Prostate gland (tissue), 2 donors: ENCODE results near the gene GFRAL. TPM values are rescaled to one million over a fixed set of nuclear protein-coding genes. Genes with fewer than 3 reads are reported as not detected.

Experiments
- DNase-seq: peaks from one replicate; pipeline ENCODE4 v3.0.0-alpha.2; 2019; ENCODE audit warnings: low spot score
- H3K27ac ChIP-seq, 2 donors: fragments of 200-600 bp; sonication (generic); 2 replicates each; pipeline ENCODE4 v1.5.1; 2017 to 2019
- H3K27me3 ChIP-seq: fragments of 200-600 bp; sonication (generic); replicated peaks from 2 replicates; pipeline ENCODE4 v1.5.1; 2019; ENCODE audit not compliant: insufficient read depth
- H3K36me3 ChIP-seq, 2 donors: fragments of 200-600 bp; sonication (generic); 1 replicate in 1 of 2; 2 replicates in 1 of 2; pipeline versions ENCODE4 v1.5.1 to v1.8.1; 2017 to 2019
- H3K4me1 ChIP-seq: fragments of 200-600 bp; sonication (generic); replicated peaks from 2 replicates; pipeline ENCODE4 v1.5.1; 2019
- H3K4me3 ChIP-seq, 2 donors: fragments of 200-600 bp; sonication (generic); 2 replicates each; pipeline ENCODE4 v1.5.1; 2017 to 2019
- H3K9me3 ChIP-seq: fragments of 200-600 bp; sonication (generic); 2 replicates; pipeline ENCODE4 v1.5.1; 2017
- CTCF ChIP-seq, 4 experiments: fragments of 200-600 bp in 2 of 4; fragments of 450-650 bp in 2 of 4; sonication (generic) in 2 of 4; IDR thresholded peaks; 1 replicate in 3 of 4; 2 replicates in 1 of 4; pipeline ENCODE4 v1.5.1; 2016 to 2019; ENCODE audit warnings: antibody characterized with exemption in 4 of 4, mild to moderate bottlenecking in 2 of 4, moderate library complexity in 2 of 4
- POLR2A ChIP-seq: fragments of 450-650 bp; IDR thresholded peaks from one replicate; pipeline ENCODE4 v1.6.1; 2016; ENCODE audit warnings: antibody characterized with exemption, mild to moderate bottlenecking
- POLR2AphosphoS5 ChIP-seq: sonication (generic); formaldehyde crosslinking; IDR thresholded peaks from one replicate; pipeline ENCODE4 v1.6.1; 2017; ENCODE audit warnings: antibody characterized with exemption
- WGBS: methylation state at CpG from one replicate; pipeline ENCODE4 v1.1.5; 2018; 5-methylcytosine and 5-hydroxymethylcytosine counted together
- intact Hi-C: fragments of 100-400 bp; cut with DNase I; formaldehyde crosslinking; loops from one replicate; pipeline ENCODE4 v1.14.2; 2022
- total RNA-seq, 2 donors: library from RNA; depleted of rRNA; stranded (reverse); fragments of >200 nt; gene quantifications; one replicate each; pipeline ENCODE4 v1.1.0, GENCODE V29; 2016

The GFRAL gene
- total RNA-seq, 2 donors from 2014 or later: not detected

- TF ChIP-seq CTCF (IDR thresholded peaks at IDR 0.05) (no peak), POLR2AphosphoS5 (no peak), POLR2A (no peak)
- intact Hi-C loops: no loop called here
- no peaks in the 10 kb centered on the region for H3K9me3 ChIP-seq
- no peaks in the 10 kb centered on the region for H3K36me3 ChIP-seq
- no peaks in the 10 kb centered on the region for H3K27me3 ChIP-seq
- no peak overlapping the region for H3K4me3 ChIP-seq
- WGBS: 85% methylated on average over 2 of the region's 2 CpGs
- no peaks in the 10 kb centered on the region for H3K4me1 ChIP-seq
- no peak overlapping the region for H3K27ac ChIP-seq
- DNase-seq: no peak
Measured at GRCh38 chr6:55423933-55424332, 96.7 kb downstream of the GFRAL start.

GRCh38 chr6:55433446-55434130 is 106.3 kb downstream of the GFRAL start:
- no peaks in the 10 kb centered on the region for H3K4me1 ChIP-seq
- WGBS: 78% methylated on average over 2 of the region's 2 CpGs
- H3K9me3 ChIP-seq: no peaks in the 10 kb centered on the region
- TF ChIP-seq CTCF (IDR thresholded peaks at IDR 0.05): no peak
- no peak for TF ChIP-seq POLR2AphosphoS5
- TF ChIP-seq POLR2A: no peak
- no peak for DNase-seq
- intact Hi-C loops: no loop called here
- H3K27me3 ChIP-seq: no peaks in the 10 kb centered on the region
- H3K36me3 ChIP-seq: no peaks in the 10 kb centered on the region
- H3K4me3 ChIP-seq: no peak overlapping the region
- no peak overlapping the region for H3K27ac ChIP-seq

- TF ChIP-seq CTCF (IDR thresholded peaks at IDR 0.05): no peak
- TF ChIP-seq POLR2AphosphoS5: no peak
- no peak for TF ChIP-seq POLR2A
- DNase-seq: no peak
- Histone ChIP-seq H3K4me1 (no peaks in the 10 kb centered on the region), H3K27ac (no peak overlapping the region), H3K9me3 (no peaks in the 10 kb centered on the region), H3K36me3 (no peaks in the 10 kb centered on the region), H3K4me3 (no peak overlapping the region), H3K27me3 (no peaks in the 10 kb centered on the region)
- 80% methylated on average over 4 of the region's 4 CpGs for WGBS
- intact Hi-C loops: no loop called here
Measured at GRCh38 chr6:55437141-55437540, 109.9 kb downstream of the GFRAL start.

DNA sequence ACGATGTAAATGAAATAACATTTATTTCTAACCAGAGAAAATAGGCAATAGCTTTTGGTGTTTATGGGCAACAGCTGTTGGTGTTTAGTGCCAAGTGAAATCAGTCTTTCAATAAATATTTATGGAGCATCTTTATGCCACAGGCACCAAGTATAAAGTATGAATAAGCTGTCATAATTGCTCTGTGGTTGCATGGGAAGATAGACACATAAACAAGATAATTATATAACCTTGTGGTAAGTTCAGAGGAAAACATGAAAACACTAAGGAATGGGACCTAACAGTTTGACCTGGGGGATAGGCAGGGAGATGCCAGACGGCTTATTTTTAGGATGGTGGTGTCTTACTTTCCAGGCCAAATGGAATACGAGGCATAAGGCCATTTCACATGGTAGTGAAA is 110.9 kb downstream of the GFRAL start:
- DNase-seq: no peak
- Histone ChIP-seq H3K4me3 (no peak overlapping the region), H3K4me1 (no peaks in the 10 kb centered on the region), H3K36me3 (no peaks in the 10 kb centered on the region), H3K9me3 (no peaks in the 10 kb centered on the region), H3K27me3 (no peaks in the 10 kb centered on the region), H3K27ac (no peak overlapping the region)
- intact Hi-C loops: no loop called here
- 85% methylated on average over 3 of the region's 3 CpGs for WGBS
- TF ChIP-seq POLR2AphosphoS5 (no peak), CTCF (IDR thresholded peaks at IDR 0.05) (no peak), POLR2A (no peak)
